ENCODE measurements around the gene GABBR1. TPM values are rescaled to one million over a fixed set of nuclear protein-coding genes. Genes with fewer than 3 reads are reported as not detected.

Gene GABBR1
- total RNA-seq, 8 experiments from 2014 or later: 6.4 to 53.2 (median 40.3) TPM

- Histone ChIP-seq H3K4me3 (no peak overlapping the region), H3K27ac (no peak overlapping the region), H3K4me1 (replicated peaks in 1 of 2) (peaks cover 8 to 9% of the 10 kb centered on the region in 2 donors)
- 69 to 94% (median 86%) methylated on average over 3 to 9 of the region's 11 CpGs; no CpG with 5 or more reads in 3 of the 10 experiments for WGBS, 10 experiments
- ATAC-seq (replicated peaks in 6 of 8): peak in 5 of 8 experiments; percentile 18 to 48 (median 27)
- in situ Hi-C loops (cut with MboI; ENCODE audit: low pct_unique_long_range_greater_than_20kb in 2 of 9, low sequenced_read_pairs in 9 of 9, unreplicated experiment in 9 of 9): loop anchor here in 1 of 9 experiments (25.0 kb wide), 1 partner anchor 616 kb away; no protein-coding TSS in a partner anchor
Measured at GRCh38 chr6:29603456-29603855, 29.5 kb downstream of the GABBR1 start.

DNA sequence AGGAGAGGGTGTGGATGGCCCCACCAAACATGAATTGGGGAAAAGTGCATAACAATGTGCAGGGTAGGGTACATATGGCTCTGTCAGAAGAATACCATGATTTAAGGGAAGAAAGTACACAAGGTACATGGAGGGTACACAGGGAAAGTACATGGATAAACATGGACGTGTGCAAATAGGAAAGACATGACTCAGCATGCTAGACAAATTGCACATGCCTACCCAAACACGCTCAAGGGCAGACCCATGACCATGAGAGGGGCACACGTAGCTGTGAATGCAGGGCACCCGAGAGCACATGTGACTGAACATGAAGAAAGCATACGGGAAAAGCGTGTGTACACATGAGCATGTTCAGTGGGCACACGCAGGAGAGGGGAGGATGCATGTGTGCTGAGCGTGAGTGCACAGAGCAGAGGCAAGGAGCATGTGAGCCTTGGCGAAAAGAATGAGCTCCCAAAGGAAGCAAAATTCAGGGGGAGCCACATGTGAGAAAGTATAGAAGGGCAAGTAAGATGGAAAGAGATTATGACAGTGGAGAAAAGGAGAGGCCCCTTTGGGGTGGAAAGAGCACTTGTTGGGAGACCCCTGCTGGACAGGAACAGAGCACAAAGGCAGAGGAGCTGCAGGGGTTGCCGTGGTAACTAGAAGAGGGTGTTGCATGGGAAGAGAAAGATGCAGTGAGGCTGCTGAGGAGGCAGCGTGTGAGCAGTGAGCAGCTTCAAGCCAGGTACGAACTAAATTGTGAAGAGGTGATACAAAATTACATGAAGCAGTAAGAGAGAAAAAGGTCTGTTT is 30.2 kb downstream of the GABBR1 start:
- Histone ChIP-seq H3K4me3 (no peak overlapping the region), H3K4me1 (replicated peaks in 1 of 2) (peaks cover 8 to 9% of the 10 kb centered on the region in 2 donors), H3K27ac (no peak overlapping the region)
- in situ Hi-C loops (cut with MboI; ENCODE audit: low pct_unique_long_range_greater_than_20kb in 2 of 9, low sequenced_read_pairs in 9 of 9, unreplicated experiment in 9 of 9): loop anchor here in 1 of 9 experiments (25.0 kb wide), 1 partner anchor 615 kb away; no protein-coding TSS in a partner anchor
- 25 to 100% (median 79%) methylated on average over 1 to 11 of the region's 12 CpGs; no CpG with 5 or more reads in 1 of the 10 experiments for WGBS, 10 experiments
- peak; percentile 31 to 99 (median 97) for ATAC-seq (replicated peaks in 6 of 8)

DNA sequence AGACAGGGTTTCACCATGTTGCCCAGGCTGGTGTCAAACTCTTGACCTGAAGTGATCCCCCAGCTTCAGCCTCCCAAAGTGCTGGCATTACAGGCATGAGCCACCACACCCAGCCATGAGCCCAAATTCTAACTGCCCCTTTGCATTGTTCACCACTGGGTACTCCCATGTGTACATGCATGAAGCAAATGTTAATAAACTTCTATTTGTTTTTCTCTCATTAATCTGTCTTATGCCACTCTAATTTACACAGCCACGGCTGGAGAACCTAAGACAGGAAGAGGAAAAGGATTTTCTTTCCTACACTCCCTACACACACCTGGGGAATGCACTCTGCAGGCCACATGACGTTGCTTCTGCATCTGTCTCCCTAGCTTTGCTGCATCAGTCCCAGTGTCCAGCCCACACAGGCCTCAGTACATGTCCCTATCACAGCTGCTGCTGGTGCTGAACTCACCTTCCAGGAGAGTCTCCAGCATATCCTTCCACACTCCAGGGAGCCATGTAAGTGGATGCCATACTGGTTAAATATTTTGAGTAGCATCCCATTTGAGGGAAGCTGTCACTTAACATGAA is 34.7 kb downstream of the GABBR1 start:
- WGBS, 10 experiments: 0 to 100% (median 88%) methylated on average over 1 to 2 of the region's 2 CpGs; no CpG with 5 or more reads in 5 of the 10 experiments
- Histone ChIP-seq H3K4me1 (replicated peaks in 1 of 2) (peaks cover 5 to 7% of the 10 kb centered on the region in 2 donors), H3K27ac (no peak overlapping the region), H3K4me3 (no peak overlapping the region)
- in situ Hi-C loops (cut with MboI; ENCODE audit: low pct_unique_long_range_greater_than_20kb in 2 of 9, low sequenced_read_pairs in 9 of 9, unreplicated experiment in 9 of 9): loop anchor here in 2 of 9 experiments (25.0 kb wide), 2 partner anchors 436 to 911 kb away; partner anchors contain the start of gene OR2J2 (in 1 of the 2)
- ATAC-seq (replicated peaks in 6 of 8): peak in 1 of 8 experiments; percentile 51

DNA sequence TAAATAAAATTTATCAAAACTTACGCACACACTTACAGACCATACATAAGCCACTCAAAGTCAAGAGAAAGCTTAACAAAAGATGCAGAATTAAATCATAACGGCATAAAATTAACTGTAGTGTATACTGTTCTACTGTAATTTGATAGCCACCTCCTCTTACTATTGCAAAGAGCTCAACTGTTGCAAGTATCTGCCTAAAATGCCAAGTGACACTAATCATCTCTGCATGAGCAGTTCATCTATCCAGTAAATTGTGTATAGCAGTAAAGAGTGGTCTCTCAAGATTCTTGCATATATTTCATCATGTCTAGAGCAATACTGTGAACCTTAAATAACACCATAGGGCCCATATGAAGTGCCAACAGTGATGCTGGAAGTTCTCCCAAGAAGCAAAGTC is 35.8 kb downstream of the GABBR1 start:
- no peaks in the 10 kb centered on the region for H3K4me1 ChIP-seq (replicated peaks in 1 of 2)
- in situ Hi-C loops (cut with MboI; ENCODE audit: low pct_unique_long_range_greater_than_20kb in 2 of 9, low sequenced_read_pairs in 9 of 9, unreplicated experiment in 9 of 9): loop anchor here in 2 of 9 experiments (25.0 kb wide), 2 partner anchors 435 to 910 kb away; partner anchors contain the start of gene OR2J2 (in 1 of the 2)
- no peak overlapping the region for H3K27ac ChIP-seq
- ATAC-seq (replicated peaks in 6 of 8): no peak
- WGBS, 10 experiments: 40 to 100% (median 80%) methylated on average over 1 to 2 of the region's 2 CpGs; no CpG with 5 or more reads in 3 of the 10 experiments
- no peak overlapping the region for H3K4me3 ChIP-seq

DNA sequence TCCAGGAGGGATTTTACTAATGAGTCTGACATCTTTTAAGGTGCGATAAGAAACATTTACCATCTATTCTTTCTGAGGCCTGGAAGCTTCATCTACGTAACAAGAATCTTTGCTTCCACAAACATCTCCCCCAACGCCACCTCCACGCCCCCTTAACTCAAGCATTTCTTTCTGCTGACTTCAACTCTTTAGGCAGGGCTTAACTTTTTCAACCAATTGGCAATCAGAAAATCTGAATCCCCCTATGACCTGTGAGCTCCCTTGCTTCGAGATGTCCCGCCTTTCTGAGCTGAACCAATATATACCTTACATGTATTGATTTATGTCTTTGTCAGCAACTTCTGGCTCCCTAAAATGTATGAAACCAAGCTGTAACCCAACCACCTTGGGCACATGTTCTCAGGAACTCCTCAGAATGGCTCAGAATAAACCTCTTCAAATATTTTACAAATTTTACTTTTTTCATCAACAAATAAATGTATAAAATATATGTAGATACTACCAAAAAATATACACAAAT is 36.5 kb downstream of the GABBR1 start:
- WGBS, 10 experiments: 31 to 100% (median 90%) methylated on average over 2 to 5 of the region's 6 CpGs
- H3K4me1 ChIP-seq (replicated peaks in 1 of 2): no peaks in the 10 kb centered on the region
- H3K27ac ChIP-seq: no peak overlapping the region
- no peak for ATAC-seq (replicated peaks in 6 of 8)
- no peak overlapping the region for H3K4me3 ChIP-seq
- in situ Hi-C loops (cut with MboI; ENCODE audit: low pct_unique_long_range_greater_than_20kb in 2 of 9, low sequenced_read_pairs in 9 of 9, unreplicated experiment in 9 of 9): loop anchor here in 2 of 9 experiments (25.0 kb wide), 2 partner anchors 434 to 909 kb away; partner anchors contain the start of gene OR2J2 (in 1 of the 2)

DNA sequence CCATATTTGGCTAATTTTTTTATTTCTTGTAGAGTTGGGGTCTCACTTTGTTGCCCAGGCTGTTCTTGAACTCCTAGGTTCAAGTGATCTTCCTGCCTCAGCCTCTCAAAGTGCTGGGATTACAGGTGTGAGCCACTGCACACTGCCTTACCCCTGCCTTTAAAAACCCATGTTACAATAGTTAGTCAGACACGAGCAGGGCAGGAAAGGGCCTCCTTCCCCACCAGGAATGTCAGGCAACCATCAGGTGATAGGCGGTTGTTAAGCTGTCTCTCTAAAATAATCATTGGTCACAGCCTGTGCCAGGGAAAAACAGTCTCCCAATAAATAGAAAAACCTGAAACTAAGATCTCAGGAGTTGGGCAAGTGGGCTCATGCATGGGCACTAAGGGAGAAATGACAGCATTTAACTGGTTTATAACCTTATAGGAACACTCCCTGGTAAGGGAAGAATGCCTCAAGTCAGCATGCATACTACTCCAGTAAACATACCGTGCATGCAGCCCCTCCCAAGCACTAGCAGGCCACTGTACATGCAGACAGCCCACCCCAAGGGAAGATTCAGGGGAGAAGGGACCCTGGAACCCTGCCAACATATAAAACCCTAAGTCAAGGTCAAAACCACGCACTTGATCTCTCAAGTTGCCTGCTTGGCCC is 39.7 kb downstream of the GABBR1 start:
- no peak overlapping the region for H3K27ac ChIP-seq
- no peaks in the 10 kb centered on the region for H3K4me1 ChIP-seq (replicated peaks in 1 of 2)
- H3K4me3 ChIP-seq: no peak overlapping the region
- in situ Hi-C loops (cut with MboI; ENCODE audit: low pct_unique_long_range_greater_than_20kb in 2 of 9, low sequenced_read_pairs in 9 of 9, unreplicated experiment in 9 of 9): loop anchor here in 2 of 9 experiments (25.0 kb wide), 2 partner anchors 431 to 906 kb away; partner anchors contain the start of gene OR2J2 (in 1 of the 2)
- peak in 3 of 8 experiments; percentile 34 to 70 (median 54) for ATAC-seq (replicated peaks in 6 of 8)
- WGBS, 10 experiments: 0 to 100% (median 57%) methylated on average over 1 to 3 of the region's 4 CpGs

DNA sequence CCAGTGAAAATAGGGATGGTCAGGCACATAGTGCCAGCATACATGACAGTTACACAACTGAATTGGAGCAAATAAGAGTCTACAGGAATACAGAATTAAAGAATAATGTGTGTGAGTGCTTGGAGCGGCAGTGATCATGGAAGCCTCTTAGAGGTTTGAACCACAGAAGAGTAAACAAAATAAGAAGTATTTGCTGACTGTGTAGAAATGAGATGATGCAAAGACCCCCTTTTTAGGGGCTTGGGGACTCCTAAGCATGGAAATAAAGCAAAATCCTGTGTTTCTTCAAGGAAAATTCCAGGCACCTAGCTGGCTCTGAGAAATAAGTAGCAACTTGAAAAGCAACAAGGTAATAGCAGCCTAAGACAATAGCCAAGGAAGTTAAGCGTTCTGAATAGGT is 41.3 kb downstream of the GABBR1 start:
- no peaks in the 10 kb centered on the region for H3K4me1 ChIP-seq (replicated peaks in 1 of 2)
- 43 to 100% (median 85%) methylated on average over 1 to 2 of the region's 2 CpGs for WGBS, 10 experiments
- H3K27ac ChIP-seq: no peak overlapping the region
- no peak overlapping the region for H3K4me3 ChIP-seq
- in situ Hi-C loops (cut with MboI; ENCODE audit: low pct_unique_long_range_greater_than_20kb in 2 of 9, low sequenced_read_pairs in 9 of 9, unreplicated experiment in 9 of 9): loop anchor here in 2 of 9 experiments (25.0 kb wide), 2 partner anchors 429 to 904 kb away; partner anchors contain the start of gene OR2J2 (in 1 of the 2)
- no peak for ATAC-seq (replicated peaks in 6 of 8)

GRCh38 chr6:29590218-29590808 is 42.7 kb downstream of the GABBR1 start:
- 50 to 95% (median 74%) methylated on average over 1 to 4 of the region's 4 CpGs for WGBS, 10 experiments
- in situ Hi-C loops (cut with MboI; ENCODE audit: low pct_unique_long_range_greater_than_20kb in 2 of 9, low sequenced_read_pairs in 9 of 9, unreplicated experiment in 9 of 9): loop anchor here in 2 of 9 experiments (25.0 kb wide), 2 partner anchors 428 to 903 kb away; partner anchors contain the start of gene OR2J2 (in 1 of the 2)
- no peak overlapping the region for H3K27ac ChIP-seq
- H3K4me1 ChIP-seq (replicated peaks in 1 of 2): no peaks in the 10 kb centered on the region
- no peak overlapping the region for H3K4me3 ChIP-seq
- no peak for ATAC-seq (replicated peaks in 6 of 8)

GRCh38 chr6:29589423-29590048 is 43.4 kb downstream of the GABBR1 start:
- Histone ChIP-seq H3K4me1 (replicated peaks in 1 of 2) (no peaks in the 10 kb centered on the region), H3K4me3 (no peak overlapping the region), H3K27ac (no peak overlapping the region)
- in situ Hi-C loops (cut with MboI; ENCODE audit: low pct_unique_long_range_greater_than_20kb in 2 of 9, low sequenced_read_pairs in 9 of 9, unreplicated experiment in 9 of 9): loop anchor here in 2 of 9 experiments (25.0 kb wide), 2 partner anchors 427 to 902 kb away; partner anchors contain the start of gene OR2J2 (in 1 of the 2)
- WGBS, 10 experiments: 0 to 33% (median 14%) methylated on average over 1 to 3 of the region's 3 CpGs; no CpG with 5 or more reads in 2 of the 10 experiments
- peak in 4 of 8 experiments; percentile 64 to 69 (median 65) for ATAC-seq (replicated peaks in 6 of 8)

- in situ Hi-C loops (cut with MboI; ENCODE audit: low pct_unique_long_range_greater_than_20kb in 2 of 9, low sequenced_read_pairs in 9 of 9, unreplicated experiment in 9 of 9): loop anchor here in 2 of 9 experiments (25.0 kb wide), 2 partner anchors 423 to 898 kb away; partner anchors contain the start of gene OR2J2 (in 1 of the 2)
- ATAC-seq (replicated peaks in 6 of 8): no peak
- Histone ChIP-seq H3K4me3 (no peak within 1 kb of the TSS), H3K27ac (no peak within 1 kb of the TSS), H3K4me1 (replicated peaks in 1 of 2) (no peaks in the 10 kb centered on the region)
Measured at GRCh38 chr6:29584821-29585220, 48.2 kb downstream of the GABBR1 start, which contains the start of gene OR2H2. TSS of gene OR2H2 (plus strand) at chr6:29585121. CDS start at chr6:29587945, 2,824 bp downstream.

DNA sequence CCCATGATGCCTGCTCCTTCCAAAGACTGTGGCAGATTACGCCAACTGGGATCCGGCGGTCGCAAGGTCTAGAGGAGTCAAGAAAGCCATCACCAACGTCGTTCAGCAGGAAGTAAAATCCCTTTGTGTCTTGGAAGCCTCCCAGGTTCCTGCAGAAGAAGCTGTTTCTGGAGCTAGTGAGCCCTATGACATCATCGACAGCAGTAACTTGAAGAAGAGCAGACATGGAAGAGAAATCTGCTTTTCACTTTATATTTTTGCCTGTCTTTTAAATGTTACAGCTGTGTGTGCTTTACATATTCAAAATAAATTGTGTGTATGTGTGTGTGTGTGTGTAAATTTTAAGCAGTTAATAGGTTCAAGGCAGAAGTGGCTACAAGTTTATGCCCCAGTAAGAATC is 55.4 kb downstream of the GABBR1 start:
- ATAC-seq (replicated peaks in 6 of 8): no peak

More for the DNA sequence above, 55.4 kb downstream of the GABBR1 start:
- in situ Hi-C loops (cut with MboI; ENCODE audit: low pct_unique_long_range_greater_than_20kb in 2 of 9, low sequenced_read_pairs in 9 of 9, unreplicated experiment in 9 of 9): loop anchor here in 2 of 9 experiments (25.0 kb wide), 2 partner anchors 415 to 890 kb away; partner anchors contain the start of gene OR2J2 (in 1 of the 2)
- no peak overlapping the region for H3K27ac ChIP-seq
- H3K4me1 ChIP-seq (replicated peaks in 1 of 2): no peaks in the 10 kb centered on the region
- 20 to 96% (median 60%) methylated on average over 1 to 5 of the region's 7 CpGs; no CpG with 5 or more reads in 5 of the 10 experiments for WGBS, 10 experiments
- H3K4me3 ChIP-seq: no peak overlapping the region
